Posterior cingulate gyrus (tissue), 11 donors: ENCODE measurements around the gene ADM5.

Source experiments
- DNase-seq, 10 donors: peaks; one replicate each; pipeline versions ENCODE4 v3.0.0 to v3.0.0-alpha.2; 2020 to 2021; ENCODE audit warnings: mixed read lengths in 3 of 10
- intact Hi-C: fragments of 100-400 bp; cut with DNase I; formaldehyde crosslinking; loops from one replicate; pipeline ENCODE4 v1.15.1; 2023

The ADM5 gene

GRCh38 chr19:49657493-49658138 lies 31.8 kb upstream of the ADM5 start:
- peak in 2 of 10 donors; percentile 64 to 80 for DNase-seq

DNA sequence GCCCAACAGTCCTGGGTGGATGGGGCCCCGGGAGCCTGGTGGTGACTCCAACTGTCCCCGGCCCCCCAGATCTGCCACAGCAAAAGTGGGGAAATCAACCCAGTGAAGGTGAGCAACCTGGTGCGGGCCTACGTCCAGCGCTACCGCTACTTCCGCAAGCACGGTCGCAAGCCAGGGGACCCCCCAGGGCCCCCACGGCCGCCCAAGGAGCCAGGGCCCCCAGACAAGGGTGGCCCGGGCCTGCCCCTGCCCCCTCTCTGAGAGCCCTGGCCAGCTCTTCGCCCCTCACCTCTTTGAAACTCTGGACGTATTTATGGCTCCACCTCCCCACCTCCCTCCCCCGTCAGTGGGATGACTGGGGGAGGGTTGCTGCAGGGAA lies 31.3 kb upstream of the ADM5 start:
- intact Hi-C loops: no loop called here
- DNase-seq: no peak

More at GRCh38 chr19:49657493-49658138, 31.8 kb upstream of the ADM5 start:
- intact Hi-C loops: no loop called here

DNA sequence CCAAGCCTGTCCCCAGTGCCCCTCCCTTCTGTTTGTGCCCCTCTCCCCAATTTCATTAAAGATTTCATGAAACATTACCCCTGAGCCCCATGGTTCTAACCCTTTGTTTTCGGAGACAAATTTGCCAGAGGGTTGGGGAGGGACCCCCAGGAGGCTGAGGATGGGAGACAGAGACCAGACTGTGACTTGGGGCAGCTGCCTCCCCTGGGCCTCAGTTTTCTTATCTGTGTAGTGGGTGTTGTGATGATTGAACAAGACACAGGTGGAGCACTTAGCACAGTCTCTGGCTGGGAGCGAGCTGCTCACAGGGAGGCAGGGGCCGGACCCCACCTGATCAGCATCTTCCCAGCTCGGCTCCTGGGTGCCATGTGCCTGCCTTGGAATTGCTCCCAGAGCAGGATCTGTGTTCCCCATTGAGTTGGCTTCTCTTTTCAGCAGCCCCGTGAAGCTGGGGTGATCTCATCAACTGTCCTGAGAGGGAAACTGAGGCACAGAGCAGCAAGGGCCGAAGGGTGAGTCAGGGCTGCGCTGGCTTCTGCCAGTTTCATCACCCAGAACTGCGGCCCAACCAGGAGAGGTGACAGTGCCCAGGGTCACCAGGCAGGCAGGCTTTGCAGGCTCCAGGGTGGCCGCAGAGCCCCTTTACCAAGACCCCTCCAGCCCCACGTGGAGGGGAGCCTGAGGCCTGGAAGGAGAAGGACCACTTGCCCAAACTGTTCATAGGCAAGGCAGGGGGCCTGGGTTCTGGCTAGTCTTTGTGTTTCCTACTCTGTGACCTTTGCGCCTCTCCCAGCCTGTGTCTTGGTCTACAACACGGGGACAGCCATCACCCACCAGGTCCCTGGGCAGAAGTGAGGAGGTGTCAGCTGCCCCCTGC lies 30.6 kb upstream of the ADM5 start:
- DNase-seq: peak in 1 of 10 donors; percentile 79
- intact Hi-C loops: no loop called here

- intact Hi-C loops: no loop called here
- peak in 1 of 10 donors; percentile 83 for DNase-seq
Observed at GRCh38 chr19:49660338-49660961, 28.9 kb upstream of the ADM5 start.

GRCh38 chr19:49662011-49662410 lies 27.4 kb upstream of the ADM5 start:
- intact Hi-C loops: no loop called here
- DNase-seq: no peak

- intact Hi-C loops: no loop called here
- no peak for DNase-seq
Observed at GRCh38 chr19:49663224-49663623, 26.2 kb upstream of the ADM5 start.

DNA sequence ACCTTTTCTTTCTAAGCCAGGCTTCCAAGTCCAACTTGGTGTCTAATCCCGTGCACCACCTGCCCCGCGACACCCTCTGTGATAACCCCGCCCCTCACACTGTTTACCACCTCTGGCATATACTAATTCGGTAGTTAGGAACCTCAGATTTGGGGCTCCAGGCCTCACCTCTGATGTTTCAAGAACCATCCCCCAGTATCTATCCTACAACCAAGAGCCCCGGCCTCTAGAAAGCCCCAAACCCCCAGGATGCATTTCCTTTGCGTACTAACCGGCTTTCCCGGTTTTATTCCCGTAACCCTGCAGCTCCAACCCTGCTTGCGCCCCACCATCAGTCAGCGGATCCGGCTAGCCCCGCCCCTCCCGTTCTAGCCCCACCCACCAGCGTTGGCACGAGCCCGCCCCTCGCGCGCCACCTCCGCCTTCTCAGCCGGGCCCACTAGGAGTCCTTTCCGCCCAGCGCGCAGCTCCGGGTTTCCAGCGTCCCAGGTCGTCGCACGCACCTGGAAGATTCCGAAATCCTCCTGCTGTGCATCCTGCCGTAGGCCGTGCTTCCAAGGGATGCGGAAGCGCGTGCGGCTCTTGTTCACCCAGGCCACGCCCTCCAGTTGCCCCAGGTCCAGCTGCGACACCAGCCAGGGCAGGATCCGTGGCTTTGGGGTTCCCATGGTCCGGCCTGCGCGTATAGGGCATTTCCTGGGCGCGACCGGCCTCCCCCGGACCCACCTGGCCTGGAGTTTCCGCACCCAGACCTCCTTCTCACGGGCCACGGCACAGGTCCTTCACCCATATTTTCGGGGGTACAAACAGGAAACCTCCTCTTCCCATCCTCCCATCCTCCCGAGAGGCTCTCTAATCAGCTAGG lies 25.0 kb upstream of the ADM5 start:
- intact Hi-C loops: loop anchor here (2.0 kb wide), 1 partner anchor 22 kb away; the partner anchor contains the start of gene SCAF1

GRCh38 chr19:49665036-49665350 lies 24.4 kb upstream of the ADM5 start:
- no peak for DNase-seq
- intact Hi-C loops: loop anchor here (2.0 kb wide), 1 partner anchor 22 kb away; the partner anchor contains the start of gene SCAF1

More for the DNA sequence above, 25.0 kb upstream of the ADM5 start:
- peak; percentile 81 to 99 (median 91) for DNase-seq

- DNase-seq: peak; percentile 94 to 99 (median 96)
- intact Hi-C loops: loop anchor here (2.0 kb wide), 1 partner anchor 23 kb away; the partner anchor contains the start of gene SCAF1
Observed at GRCh38 chr19:49665351-49666119, 23.9 kb upstream of the ADM5 start, which contains the start of the genes BCL2L12 and IRF3. Gene BCL2L12, plus strand, starts transcription at chr19:49665933. Its CDS starts 760 bp downstream, at chr19:49666693. Gene IRF3, minus strand, starts transcription at chr19:49665857. Its CDS starts 1,019 bp downstream, at chr19:49664838.

GRCh38 chr19:49666120-49666444 lies 23.3 kb upstream of the ADM5 start:
- DNase-seq: no peak
- intact Hi-C loops: no loop called here

DNA sequence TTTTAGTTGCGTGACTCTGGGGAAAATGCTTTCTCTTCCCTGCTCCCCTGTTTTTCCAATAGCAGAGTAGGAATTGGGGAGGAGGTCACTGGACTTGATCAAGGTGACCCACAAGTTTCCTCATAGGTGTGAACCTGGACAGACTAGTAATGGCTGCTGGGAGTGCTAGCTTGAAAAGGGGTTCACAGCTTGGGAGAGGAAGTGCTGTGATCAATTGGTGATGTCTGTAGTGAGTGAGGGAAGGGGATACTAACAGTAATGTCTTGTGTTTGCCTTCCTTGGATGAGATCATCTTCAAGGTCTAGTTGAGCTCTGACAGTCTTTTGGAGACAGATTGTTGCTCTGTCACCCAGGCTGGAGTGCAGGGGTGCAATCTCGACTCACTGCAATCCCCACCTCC lies 21.9 kb upstream of the ADM5 start:
- no peak for DNase-seq
- intact Hi-C loops: no loop called here

DNA sequence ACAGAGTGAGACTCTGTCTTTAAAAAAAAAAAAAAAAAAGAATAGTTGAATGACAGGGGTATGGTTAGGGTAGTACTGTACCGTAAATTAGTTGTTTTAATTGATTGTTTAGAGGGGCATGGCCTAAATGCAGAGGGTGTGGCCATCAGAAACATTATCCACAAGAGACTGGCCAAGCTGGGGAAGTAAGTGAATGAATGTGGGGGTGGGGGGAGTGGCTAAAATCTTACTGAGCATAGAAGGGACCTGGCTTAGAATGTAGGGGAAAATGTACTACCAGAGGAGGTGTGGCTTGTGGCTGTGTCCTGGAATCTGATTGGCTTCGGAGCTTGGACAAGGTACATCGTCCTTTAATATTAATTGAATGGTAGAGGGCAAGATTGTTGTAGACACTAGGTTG lies 19.9 kb upstream of the ADM5 start:
- intact Hi-C loops: no loop called here
- DNase-seq: no peak

DNA sequence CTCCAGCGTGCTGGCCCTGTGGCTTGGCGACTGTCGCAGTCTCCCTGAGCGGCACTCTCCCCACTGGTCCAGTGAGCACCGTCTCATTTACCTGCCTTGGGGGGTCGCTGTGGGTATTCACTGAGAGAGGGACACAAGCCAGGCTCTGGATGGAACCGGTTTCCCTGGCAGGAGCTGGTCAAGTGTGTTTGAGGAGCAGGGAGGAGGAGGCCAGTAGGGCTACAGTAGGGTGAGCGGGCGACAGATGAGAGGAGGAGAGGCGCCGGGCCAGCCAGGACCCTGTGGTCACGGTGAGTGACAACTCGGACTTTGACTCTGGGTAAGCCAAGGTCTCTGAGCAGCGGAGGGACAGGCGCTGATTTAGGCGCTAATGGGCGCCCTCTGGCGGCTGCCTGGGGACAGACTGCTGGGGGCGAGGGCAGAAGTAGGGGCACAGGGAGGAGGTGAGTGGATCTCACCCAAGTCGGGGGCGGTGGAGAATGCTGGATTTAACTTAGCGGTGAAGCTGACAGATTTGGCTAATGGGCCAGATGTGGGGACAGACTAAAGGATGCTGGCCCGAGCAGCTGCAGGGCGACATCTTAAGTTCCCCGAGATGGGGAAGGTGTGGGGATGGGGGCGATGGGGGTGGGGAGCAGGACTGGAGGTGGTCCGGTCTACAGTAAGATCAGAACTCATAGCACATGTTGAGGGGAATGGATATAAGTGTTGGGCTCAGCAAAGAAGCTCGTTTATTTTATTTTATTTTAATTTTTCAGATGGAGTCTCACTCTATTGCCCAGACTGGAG lies 17.1 kb upstream of the ADM5 start:
- DNase-seq: peak; percentile 55 to 97 (median 78)
- intact Hi-C loops: no loop called here

GRCh38 chr19:49676136-49676783 lies 13.1 kb upstream of the ADM5 start:
- DNase-seq: peak in 4 of 10 donors; percentile 72 to 96 (median 80)
- intact Hi-C loops: loop anchor here (5.0 kb wide), 2 partner anchors 34 to 84 kb away; partner anchors contain the start of genes PRR12, RRAS and SCAF1

GRCh38 chr19:49676784-49677230 lies 12.6 kb upstream of the ADM5 start:
- intact Hi-C loops: loop anchor here (5.0 kb wide), 2 partner anchors 35 to 85 kb away; partner anchors contain the start of genes PRR12, RRAS and SCAF1
- DNase-seq: peak; percentile 99 to 100 (median 100)

- intact Hi-C loops: loop anchor here (5.0 kb wide), 2 partner anchors 35 to 85 kb away; partner anchors contain the start of genes PRR12, RRAS and SCAF1
- peak in 2 of 10 donors; percentile 32 to 86 for DNase-seq
Observed at GRCh38 chr19:49677231-49677900, 12.0 kb upstream of the ADM5 start, which contains the start of gene PRMT1. Gene PRMT1, plus strand, starts transcription at chr19:49677271. Its CDS starts 10 bp downstream, at chr19:49677281.
